HepG2 (cell line): Measurements from ENCODE around the gene COG8. TPM values are rescaled to one million over a fixed set of nuclear protein-coding genes. Genes with fewer than 3 reads are reported as not detected.

Experiments
- DMAP1 ChIP-seq: IDR thresholded peaks from 2 replicates; pipeline ENCODE4 v1.6.1; 2016
- KMT2A ChIP-seq: sonication (generic); formaldehyde crosslinking; IDR thresholded peaks from 2 replicates; pipeline ENCODE4 v1.4.0; 2020; ENCODE audit warnings: missing genetic modification reagents
- SP140L ChIP-seq: sonication (generic); formaldehyde crosslinking; IDR thresholded peaks from 2 replicates; pipeline ENCODE4 v1.4.0; 2020; ENCODE audit warnings: missing genetic modification reagents, borderline replicate concordance
- TCF7L2 ChIP-seq: IDR thresholded peaks from 2 replicates; pipeline ENCODE4 v1.6.1; 2011; ENCODE audit warnings: mild to moderate bottlenecking, low read depth, low read length, moderate library complexity
- TEAD3 ChIP-seq: optimal IDR thresholded peaks from 2 replicates; pipeline ENCODE3; 2016; ENCODE audit warnings: borderline replicate concordance
- YEATS2 ChIP-seq: sonication (generic); formaldehyde crosslinking; IDR thresholded peaks from 2 replicates; pipeline ENCODE4 v1.4.0; 2020; ENCODE audit warnings: missing genetic modification reagents, borderline replicate concordance
- ZNF260 ChIP-seq: sonication (generic); formaldehyde crosslinking; IDR thresholded peaks from 2 replicates; pipeline ENCODE4 v1.4.0; 2020; ENCODE audit warnings: missing genetic modification reagents, low read depth, mild to moderate bottlenecking, borderline replicate concordance
- ZNF34 ChIP-seq: sonication (generic); formaldehyde crosslinking; IDR thresholded peaks from 2 replicates; pipeline ENCODE4 v1.4.0; 2020; ENCODE audit warnings: mild to moderate bottlenecking, missing genetic modification reagents, borderline replicate concordance
- polyA plus RNA-seq, 8 experiments: library from polyadenylated mRNA; depleted of rRNA in 3 of 8; stranded (reverse) in 7 of 8; unstranded in 1 of 8; fragments of >200 nt; fragmentation: Illumina TruSeq in 4 of 8; extraction: Trizol in 4 of 8; gene quantifications; 2 replicates each; pipeline versions ENCODE4 v1.2.1 to v1.2.3, GENCODE V29; 2011 to 2016; ENCODE audit warnings: low read depth in 4 of 8, missing spikeins in 1 of 8, mixed read lengths in 1 of 8; ENCODE audit not compliant: insufficient read depth in 1 of 8
- total RNA-seq, 5 experiments: library from RNA; depleted of rRNA; stranded (reverse); fragments of >200 nt; fragmentation: Illumina TruSeq; extraction: Trizol; gene quantifications; 2 replicates each; pipeline ENCODE4 v1.2.3, GENCODE V29; 2016; ENCODE audit warnings: low read depth in 1 of 5
- TF ChIP-seq, protein P1 (sequence below): sonication (generic); formaldehyde crosslinking; IDR thresholded peaks from 2 replicates; pipeline ENCODE4 v1.9.0; 2021; ENCODE audit warnings: missing genetic modification reagents, borderline replicate concordance
- TF ChIP-seq, protein P2 (sequence below): sonication (generic); formaldehyde crosslinking; IDR thresholded peaks from 2 replicates; pipeline ENCODE4 v1.4.0; 2020; ENCODE audit warnings: missing genetic modification reagents
- TF ChIP-seq, protein P3 (sequence below): sonication (generic); formaldehyde crosslinking; IDR thresholded peaks from 2 replicates; pipeline ENCODE4 v1.4.0; 2020; ENCODE audit warnings: low read depth, missing genetic modification reagents
- TF ChIP-seq, protein P4 (sequence below): sonication (generic); formaldehyde crosslinking; IDR thresholded peaks from 2 replicates; pipeline ENCODE4 v1.9.0; 2021; ENCODE audit warnings: missing genetic modification reagents, mild to moderate bottlenecking, borderline replicate concordance
- TF ChIP-seq, protein P5 (sequence below): sonication (generic); formaldehyde crosslinking; IDR thresholded peaks from 2 replicates; pipeline ENCODE4 v1.9.0; 2021; ENCODE audit warnings: missing genetic modification reagents, borderline replicate concordance

COG8 gene
- total and polyA plus RNA-seq, 2 of the 13 experiments (the other 11 are each of a cell fraction or from before 2014, with no cell fraction given), result 45.5 to 52.1 TPM

DNA sequence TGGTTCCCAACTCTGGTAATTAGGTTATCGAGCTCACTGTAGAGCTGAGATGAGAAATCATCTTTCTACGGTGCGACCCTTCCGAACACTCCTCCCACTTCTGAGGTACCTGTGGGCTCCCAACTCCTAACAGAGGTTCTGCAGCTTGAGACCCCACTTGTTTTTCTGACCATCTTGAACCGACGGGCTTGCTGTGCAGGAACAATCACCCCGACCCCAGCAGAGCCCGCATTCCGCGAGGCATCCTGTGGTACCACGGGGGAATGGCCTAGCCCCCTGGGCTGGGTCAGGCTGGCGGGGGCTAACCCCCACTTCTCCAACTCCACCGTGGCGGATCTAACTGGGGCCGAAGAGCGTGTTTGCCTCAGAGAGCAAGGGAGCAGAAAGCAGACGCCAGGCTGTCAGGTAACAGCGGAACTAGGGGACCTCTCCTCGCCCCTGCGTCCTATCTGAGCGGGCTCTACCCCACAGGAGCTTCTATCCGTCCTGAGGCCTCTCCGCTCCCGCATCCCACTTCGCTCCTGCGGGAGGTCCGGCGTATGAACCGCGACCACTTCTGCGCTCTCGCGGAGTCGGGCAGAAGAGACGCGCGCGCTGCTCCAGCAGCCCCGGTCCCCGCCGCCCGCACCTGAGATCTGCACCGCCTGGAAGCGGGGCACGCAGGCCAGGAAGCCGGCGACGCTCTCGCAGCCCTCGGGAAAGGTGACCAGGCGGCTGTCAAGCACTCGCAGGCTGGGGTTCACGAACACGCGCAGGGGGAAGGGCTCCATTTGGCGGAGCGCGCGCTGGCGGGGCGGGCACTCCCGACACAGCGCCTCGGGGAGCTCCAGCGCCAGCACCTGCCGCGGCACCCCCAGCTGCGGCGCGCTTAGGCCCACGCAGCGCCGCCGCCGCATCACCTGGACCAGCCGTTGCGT, 9.7 kb downstream of the COG8 start (continued):
- TF ChIP-seq, protein P1, sequence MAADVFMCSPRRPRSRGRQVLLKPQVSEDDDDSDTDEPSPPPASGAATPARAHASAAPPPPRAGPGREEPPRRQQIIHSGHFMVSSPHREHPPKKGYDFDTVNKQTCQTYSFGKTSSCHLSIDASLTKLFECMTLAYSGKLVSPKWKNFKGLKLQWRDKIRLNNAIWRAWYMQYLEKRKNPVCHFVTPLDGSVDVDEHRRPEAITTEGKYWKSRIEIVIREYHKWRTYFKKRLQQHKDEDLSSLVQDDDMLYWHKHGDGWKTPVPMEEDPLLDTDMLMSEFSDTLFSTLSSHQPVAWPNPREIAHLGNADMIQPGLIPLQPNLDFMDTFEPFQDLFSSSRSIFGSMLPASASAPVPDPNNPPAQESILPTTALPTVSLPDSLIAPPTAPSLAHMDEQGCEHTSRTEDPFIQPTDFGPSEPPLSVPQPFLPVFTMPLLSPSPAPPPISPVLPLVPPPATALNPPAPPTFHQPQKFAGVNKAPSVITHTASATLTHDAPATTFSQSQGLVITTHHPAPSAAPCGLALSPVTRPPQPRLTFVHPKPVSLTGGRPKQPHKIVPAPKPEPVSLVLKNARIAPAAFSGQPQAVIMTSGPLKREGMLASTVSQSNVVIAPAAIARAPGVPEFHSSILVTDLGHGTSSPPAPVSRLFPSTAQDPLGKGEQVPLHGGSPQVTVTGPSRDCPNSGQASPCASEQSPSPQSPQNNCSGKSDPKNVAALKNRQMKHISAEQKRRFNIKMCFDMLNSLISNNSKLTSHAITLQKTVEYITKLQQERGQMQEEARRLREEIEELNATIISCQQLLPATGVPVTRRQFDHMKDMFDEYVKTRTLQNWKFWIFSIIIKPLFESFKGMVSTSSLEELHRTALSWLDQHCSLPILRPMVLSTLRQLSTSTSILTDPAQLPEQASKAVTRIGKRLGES (CRISPR knock-in tag), result no peak
- TF ChIP-seq, protein P2, sequence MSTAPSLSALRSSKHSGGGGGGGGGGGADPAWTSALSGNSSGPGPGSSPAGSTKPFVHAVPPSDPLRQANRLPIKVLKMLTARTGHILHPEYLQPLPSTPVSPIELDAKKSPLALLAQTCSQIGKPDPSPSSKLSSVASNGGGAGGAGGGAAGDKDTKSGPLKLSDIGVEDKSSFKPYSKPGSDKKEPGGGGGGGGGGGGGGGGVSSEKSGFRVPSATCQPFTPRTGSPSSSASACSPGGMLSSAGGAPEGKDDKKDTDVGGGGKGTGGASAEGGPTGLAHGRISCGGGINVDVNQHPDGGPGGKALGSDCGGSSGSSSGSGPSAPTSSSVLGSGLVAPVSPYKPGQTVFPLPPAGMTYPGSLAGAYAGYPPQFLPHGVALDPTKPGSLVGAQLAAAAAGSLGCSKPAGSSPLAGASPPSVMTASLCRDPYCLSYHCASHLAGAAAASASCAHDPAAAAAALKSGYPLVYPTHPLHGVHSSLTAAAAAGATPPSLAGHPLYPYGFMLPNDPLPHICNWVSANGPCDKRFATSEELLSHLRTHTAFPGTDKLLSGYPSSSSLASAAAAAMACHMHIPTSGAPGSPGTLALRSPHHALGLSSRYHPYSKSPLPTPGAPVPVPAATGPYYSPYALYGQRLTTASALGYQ, result no peak
- TF ChIP-seq, protein P3, sequence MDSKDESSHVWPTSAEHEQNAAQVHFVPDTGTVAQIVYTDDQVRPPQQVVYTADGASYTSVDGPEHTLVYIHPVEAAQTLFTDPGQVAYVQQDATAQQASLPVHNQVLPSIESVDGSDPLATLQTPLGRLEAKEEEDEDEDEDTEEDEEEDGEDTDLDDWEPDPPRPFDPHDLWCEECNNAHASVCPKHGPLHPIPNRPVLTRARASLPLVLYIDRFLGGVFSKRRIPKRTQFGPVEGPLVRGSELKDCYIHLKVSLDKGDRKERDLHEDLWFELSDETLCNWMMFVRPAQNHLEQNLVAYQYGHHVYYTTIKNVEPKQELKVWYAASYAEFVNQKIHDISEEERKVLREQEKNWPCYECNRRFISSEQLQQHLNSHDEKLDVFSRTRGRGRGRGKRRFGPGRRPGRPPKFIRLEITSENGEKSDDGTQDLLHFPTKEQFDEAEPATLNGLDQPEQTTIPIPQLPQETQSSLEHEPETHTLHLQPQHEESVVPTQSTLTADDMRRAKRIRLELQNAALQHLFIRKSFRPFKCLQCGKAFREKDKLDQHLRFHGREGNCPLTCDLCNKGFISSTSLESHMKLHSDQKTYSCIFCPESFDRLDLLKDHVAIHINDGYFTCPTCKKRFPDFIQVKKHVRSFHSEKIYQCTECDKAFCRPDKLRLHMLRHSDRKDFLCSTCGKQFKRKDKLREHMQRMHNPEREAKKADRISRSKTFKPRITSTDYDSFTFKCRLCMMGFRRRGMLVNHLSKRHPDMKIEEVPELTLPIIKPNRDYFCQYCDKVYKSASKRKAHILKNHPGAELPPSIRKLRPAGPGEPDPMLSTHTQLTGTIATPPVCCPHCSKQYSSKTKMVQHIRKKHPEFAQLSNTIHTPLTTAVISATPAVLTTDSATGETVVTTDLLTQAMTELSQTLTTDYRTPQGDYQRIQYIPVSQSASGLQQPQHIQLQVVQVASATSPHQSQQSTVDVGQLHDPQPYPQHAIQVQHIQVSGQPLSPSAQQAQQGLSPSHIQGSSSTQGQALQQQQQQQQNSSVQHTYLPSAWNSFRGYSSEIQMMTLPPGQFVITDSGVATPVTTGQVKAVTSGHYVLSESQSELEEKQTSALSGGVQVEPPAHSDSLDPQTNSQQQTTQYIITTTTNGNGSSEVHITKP (CRISPR knock-in tag), result no peak
- TF ChIP-seq KMT2A, result no peak; the same call in 1 of the 2 replicates
- no peak for TF ChIP-seq SP140L (CRISPR knock-in tag)
- TF ChIP-seq, protein P4, sequence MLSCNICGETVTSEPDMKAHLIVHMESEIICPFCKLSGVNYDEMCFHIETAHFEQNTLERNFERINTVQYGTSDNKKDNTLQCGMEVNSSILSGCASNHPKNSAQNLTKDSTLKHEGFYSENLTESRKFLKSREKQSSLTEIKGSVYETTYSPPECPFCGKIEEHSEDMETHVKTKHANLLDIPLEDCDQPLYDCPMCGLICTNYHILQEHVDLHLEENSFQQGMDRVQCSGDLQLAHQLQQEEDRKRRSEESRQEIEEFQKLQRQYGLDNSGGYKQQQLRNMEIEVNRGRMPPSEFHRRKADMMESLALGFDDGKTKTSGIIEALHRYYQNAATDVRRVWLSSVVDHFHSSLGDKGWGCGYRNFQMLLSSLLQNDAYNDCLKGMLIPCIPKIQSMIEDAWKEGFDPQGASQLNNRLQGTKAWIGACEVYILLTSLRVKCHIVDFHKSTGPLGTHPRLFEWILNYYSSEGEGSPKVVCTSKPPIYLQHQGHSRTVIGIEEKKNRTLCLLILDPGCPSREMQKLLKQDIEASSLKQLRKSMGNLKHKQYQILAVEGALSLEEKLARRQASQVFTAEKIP (CRISPR knock-in tag), result no peak
- TF ChIP-seq TEAD3 (CRISPR knock-in tag), result no peak
- TF ChIP-seq ZNF34 (CRISPR knock-in tag), result 0 out of 2 replicates have a peak, but pooled peaks have one; percentile 30
- TF ChIP-seq DMAP1, result no peak
- no peak for TF ChIP-seq TCF7L2
- TF ChIP-seq, protein P5, sequence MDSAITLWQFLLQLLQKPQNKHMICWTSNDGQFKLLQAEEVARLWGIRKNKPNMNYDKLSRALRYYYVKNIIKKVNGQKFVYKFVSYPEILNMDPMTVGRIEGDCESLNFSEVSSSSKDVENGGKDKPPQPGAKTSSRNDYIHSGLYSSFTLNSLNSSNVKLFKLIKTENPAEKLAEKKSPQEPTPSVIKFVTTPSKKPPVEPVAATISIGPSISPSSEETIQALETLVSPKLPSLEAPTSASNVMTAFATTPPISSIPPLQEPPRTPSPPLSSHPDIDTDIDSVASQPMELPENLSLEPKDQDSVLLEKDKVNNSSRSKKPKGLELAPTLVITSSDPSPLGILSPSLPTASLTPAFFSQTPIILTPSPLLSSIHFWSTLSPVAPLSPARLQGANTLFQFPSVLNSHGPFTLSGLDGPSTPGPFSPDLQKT (CRISPR knock-in tag), result no peak
- TF ChIP-seq YEATS2 (CRISPR knock-in tag), result no peak
- no peak for TF ChIP-seq ZNF260
